HG02938 (cell line): ENCODE measurements around the gene PHLPP1.
A peak's percentile ranks its signal among the peaks of the same experiment; 100 is the strongest.
"Not testable (repeated sequence)": the region's sequence is repeated elsewhere in the genome, so short reads cannot be mapped to it uniquely, and the experiment has no call there.

Experiments used
- ATAC-seq: cut with Tn5 transposase; IDR thresholded peaks from one replicate; pipeline ENCODE4 v1.9.1; 2021; ENCODE audit warnings: mild to moderate bottlenecking, moderate library complexity; ENCODE audit not compliant: unreplicated experiment

The PHLPP1 gene

DNA sequence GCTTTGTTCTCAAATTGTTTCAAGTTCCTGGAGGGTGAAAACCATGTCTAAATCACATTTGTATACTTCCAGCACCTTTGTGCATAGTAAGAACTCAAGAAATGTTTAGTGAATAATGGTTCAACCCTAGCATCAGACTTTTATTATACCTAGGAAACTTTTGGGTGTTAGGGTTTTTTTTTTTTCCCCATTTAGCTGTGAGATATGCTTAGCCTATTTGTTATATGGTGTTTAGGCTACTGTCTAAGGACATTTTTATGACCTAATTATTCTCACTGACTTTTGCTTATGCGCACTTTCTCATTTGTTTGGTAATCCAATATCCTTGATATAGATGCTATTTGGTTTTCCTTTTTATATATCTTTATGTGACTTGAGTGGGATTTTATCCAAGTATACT lies 164.7 kb downstream of the PHLPP1 start:
- no peak for ATAC-seq

DNA sequence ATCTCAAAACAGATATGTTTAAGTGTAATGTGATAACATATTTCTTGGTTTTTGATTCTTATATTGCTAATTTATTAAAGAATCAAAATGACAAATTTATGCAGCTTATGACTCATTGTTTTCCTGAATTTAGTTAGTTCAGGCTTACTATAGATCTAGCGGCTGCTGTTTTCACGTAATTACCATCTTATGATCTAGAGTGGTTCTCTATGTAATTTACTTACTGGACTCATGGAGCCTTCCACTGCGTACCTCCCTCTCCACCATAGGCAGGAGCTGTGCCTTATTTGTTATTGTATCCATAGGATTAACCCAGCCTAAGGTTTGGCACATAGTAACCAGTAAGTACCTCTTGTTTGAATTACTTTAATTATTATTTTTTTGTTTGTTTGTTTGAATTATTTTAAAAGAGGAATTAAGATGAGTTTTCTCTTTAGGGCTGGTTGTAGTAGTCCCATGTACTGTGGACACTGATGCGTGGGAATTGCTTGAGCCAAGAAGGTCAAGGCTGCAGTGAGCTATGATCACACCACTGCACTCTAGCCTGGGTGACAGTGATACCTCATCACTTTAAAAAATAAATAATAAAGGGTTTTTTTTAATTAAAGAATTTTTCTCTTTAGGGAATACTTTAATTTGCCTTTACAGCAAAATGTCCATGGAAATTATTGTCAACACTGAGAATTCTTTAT lies 165.5 kb downstream of the PHLPP1 start:
- ATAC-seq, result no peak

GRCh38 chr18:62881509-62882016 lies 166.2 kb downstream of the PHLPP1 start:
- no peak for ATAC-seq

- ATAC-seq, result no peak
Observed at GRCh38 chr18:62883937-62884735, 168.8 kb downstream of the PHLPP1 start.

DNA sequence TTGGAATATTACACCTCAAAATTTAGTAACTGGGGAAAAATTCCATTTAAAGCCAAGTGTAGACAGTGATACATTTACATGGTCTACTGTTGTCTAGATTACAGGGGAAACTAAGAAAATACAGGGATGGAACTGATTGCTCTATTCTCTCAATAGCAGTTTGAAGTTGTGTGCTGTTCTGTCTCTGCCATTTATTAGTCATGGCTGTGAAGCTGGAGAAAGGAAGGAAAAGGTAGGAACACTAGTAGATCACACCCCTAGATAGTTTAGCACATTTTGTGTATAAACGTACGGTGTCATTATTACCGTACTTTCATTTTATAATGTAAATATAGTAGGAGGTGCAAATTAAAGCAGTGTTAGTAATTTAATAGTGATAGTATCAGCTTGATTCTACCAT lies 170.5 kb downstream of the PHLPP1 start:
- ATAC-seq, result no peak

DNA sequence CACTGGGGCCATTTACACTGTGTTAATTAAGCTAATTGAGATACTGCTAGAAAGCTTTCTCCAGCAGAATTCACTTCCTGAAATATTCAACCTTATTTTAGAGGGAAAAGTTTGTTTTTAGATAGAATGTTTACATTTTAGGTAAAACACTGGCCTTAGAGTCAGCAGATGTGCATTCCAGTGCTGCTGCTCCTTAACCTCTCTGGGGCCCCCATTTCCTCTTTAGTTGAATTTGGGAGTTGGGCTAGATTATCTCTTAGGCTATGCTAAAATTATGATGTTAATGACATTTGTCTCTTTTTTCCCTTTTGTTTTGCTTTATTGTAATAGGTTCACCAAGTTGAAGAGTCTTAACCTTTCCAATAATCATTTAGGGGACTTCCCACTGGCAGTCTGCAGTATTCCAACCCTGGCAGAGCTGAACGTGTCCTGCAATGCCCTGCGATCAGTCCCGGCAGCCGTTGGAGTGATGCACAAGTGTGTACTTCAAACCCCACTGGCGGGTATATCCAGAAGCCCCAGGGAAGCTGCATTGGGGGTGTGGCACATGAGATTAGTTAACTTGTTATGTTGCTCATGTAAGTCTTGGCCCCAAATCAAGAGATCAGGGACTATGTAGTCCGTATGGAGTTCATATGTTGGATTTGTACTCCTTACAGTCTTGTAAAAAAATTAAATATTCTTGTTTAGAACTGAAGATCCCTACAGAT lies 179.5 kb downstream of the PHLPP1 start:
- ATAC-seq, result no peak

GRCh38 chr18:62897153-62897552 lies 181.8 kb downstream of the PHLPP1 start:
- ATAC-seq, result no peak

DNA sequence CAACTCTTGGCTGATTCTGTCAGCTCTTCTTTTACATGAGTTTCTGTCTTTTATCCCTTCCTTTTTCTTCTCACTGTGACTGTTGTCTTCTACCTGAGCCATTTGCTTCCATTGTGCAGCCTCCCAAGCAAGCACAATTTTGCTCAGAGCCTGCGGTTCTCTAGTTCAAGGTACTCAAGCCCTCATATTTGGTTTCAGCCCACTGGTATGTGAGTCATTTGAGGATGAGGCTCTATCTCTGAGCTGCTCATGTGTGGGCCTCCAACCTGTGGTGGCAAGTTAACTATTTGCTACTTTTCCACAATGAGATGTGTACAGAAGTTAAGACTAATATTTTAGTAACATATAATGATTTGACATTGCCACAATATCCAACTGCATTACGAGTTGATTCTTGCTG lies 183.0 kb downstream of the PHLPP1 start:
- ATAC-seq, result peak; percentile 99

DNA sequence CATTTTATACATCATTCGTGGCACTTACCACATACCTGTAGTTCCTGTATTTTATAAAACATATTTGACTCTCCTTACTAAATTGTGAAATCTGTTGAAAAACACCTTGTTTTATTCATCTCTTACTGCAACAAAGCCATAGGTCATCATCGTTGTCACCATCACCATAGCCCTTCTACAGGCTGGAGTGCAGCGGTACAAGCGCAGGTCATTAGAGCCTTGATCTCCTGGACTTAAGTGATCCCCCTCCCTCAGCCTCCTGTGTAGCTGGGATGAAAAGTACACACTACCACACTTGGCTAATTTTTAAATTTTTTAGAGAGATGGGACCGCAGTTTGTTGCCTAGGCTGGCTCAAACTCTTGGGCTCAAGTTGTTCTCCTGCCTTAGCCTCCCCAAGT lies 184.2 kb downstream of the PHLPP1 start:
- no peak for ATAC-seq

GRCh38 chr18:62900132-62900883 lies 185.0 kb downstream of the PHLPP1 start:
- no peak for ATAC-seq

- ATAC-seq, result no peak
Observed at GRCh38 chr18:62902776-62903175, 187.4 kb downstream of the PHLPP1 start.

GRCh38 chr18:62904396-62905285 lies 189.3 kb downstream of the PHLPP1 start:
- no peak for ATAC-seq

DNA sequence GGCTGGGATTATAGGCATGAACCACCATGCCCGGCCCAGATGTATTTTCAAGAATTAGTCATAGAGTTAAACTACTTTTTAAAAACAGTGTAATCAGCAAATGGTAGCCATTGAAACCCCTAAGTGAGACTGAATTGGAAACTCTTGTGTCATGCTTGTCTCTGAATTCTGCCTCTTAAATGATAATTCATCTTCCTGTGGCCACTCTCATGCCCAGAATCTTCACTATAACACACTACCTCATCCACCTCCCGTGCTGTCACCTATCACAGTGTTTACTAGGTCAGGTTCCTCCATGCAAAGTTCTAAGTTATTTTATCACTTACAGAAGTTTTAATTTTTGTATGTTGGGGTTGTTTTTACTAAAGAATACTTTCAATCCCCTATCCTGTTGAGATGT lies 197.5 kb downstream of the PHLPP1 start:
- no peak for ATAC-seq

- ATAC-seq, result not testable (repeated sequence)
Observed at GRCh38 chr18:62913824-62914223, 198.5 kb downstream of the PHLPP1 start.

DNA sequence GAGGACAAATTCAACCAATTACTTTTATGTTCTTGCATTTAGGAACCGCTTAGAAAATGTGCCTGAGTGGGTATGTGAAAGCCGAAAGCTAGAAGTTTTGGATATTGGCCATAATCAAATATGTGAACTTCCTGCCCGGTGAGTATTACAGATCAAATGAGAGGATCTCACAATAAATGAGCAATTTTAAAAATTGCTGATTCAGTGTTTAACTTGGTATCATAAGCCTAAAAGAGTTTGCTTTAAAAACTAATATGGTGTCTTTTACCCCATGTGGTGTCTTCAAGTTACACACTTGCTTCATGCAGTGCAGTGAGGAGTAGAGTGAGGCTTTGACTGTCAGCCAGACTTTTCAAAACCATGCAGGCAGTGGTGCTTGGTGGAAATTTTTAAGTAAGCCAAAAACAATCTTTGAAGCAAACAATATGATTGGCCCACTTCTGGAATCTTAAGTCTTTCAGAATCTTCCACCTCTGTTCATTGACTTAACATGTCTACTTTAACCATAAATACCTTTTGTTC lies 199.6 kb downstream of the PHLPP1 start:
- ATAC-seq, result no peak

- no peak for ATAC-seq
Observed at GRCh38 chr18:62918361-62918760, 203.0 kb downstream of the PHLPP1 start.

DNA sequence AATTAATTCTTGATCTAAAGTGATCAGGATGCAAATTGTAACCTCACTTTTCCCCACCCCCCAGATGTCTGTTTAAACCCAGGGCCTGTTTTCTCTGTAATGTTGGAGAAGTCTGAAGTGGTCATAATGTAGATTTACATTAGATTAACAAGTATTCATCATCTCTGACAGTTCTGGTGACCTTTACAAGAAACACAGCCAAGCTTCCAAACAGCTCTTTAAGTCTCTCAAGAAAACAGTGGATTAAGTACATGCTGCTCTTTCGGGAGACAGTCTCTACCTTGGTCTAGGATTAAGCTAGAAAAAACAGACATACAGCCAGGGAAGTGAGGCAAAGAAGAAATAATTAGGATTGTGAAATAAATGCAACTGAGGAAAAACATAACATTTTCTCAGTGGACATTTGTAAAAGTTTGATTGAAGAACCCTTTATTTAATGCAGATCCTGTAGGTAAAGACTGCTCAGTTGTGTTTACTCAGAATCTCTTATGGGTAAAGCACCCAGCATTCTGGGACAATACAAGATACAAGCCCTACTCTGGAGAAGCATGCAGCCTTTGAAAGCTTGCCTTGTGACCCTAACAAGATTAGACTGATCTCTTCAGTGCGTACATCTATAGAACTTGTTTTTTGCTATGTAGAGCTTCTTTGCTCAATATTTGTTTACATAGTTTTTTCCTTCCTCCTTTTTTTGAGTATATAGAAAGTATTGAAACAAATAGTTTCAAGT lies 203.9 kb downstream of the PHLPP1 start:
- ATAC-seq, result no peak

DNA sequence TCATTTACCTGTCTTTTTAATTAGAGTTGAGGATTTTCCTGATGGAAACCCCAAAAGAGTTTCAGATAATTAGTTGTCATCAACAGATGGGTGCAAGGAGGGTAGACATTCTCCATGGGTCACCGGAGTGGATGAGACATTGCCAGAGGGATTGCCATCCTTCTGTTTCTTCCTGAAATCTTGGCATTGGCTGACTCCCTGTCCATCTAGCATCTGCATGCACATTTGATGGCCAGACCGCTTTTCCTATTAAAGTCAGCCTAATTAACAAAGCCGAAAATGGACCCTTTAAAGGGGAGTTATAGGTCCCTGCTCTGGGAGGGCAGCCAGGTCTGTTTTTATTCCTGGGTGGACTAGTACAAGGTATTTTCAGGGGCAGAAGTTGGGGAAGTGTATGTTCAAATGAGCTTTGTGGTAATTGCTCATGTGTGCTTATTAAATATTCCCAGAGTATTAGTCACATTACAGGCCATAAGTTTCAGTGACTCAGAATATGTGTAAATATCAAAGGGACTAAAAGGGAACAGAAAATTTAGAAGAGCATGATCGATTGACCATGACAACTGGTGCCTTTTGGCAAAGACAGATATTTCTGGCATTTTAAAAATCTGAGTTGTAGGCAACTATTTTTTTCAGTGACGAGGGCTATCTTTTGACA lies 209.8 kb downstream of the PHLPP1 start:
- no peak for ATAC-seq
